Measurements from ENCODE around the gene PLCB1. TPM values are rescaled to one million over a fixed set of nuclear protein-coding genes. Genes with fewer than 3 reads are reported as not detected.
A peak's percentile ranks its signal among the peaks of the same experiment; 100 is the strongest.

The PLCB1 gene
- polyA plus RNA-seq, 12 donors: 7.4 to 17.8 (median 10.6) TPM; not detected in 1

DNA sequence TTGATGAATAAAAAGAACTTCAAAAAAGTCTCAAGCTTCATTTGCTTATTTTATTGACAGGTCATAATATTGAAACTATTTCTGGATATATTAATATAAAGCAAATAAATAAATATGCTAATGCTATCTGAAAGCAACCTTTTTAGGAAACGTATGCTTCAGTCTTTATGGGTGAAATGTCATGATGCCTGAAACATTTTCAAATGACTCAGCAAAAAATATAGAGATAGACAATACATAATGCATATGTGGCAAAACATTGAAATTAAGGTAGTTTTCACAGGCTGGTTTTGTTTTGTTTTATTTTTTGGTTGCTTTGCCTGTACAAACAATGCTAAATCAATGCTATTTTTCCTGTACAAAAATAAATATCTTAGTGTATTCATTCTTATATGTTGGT is 742.4 kb downstream of the PLCB1 start:
- no peak for DNase-seq

DNA sequence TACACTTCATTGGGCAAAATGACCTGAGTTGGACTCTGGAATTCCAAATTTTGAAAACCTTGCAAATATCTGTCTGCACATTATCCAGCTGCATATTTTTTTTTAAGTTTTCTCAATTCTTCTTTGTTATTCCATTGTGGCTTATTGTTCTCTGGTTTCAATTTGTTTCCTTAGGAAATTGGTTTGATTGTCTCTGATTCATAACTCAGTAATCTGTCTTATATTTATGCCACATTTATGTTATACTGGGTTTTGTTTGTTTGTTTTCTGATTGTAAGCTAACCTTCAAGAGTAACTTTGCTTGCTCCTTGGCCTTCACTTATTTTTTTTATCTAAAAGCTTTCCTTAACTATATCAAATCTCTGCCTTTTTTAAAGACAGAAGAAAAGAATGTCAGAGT is 743.5 kb downstream of the PLCB1 start:
- DNase-seq: no peak

DNA sequence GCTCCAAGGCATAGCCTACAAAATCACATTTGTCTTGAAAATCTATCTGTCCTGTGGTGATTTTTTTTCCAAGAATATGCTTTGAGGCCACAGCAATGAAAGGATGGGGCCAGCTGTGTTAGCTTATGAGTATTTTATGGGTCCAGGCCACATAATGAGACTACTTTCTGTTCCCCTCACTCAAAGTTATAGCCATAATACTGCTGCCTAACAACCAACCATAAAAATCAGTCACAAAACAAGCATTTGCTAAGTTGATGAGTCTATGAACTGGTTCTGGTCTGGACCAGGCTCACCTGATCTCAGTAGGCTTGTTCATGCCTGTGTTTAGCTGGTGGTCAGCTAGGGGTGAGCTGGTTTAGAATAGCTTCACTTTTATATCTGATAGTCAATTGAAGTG is 744.3 kb downstream of the PLCB1 start:
- DNase-seq: no peak

DNA sequence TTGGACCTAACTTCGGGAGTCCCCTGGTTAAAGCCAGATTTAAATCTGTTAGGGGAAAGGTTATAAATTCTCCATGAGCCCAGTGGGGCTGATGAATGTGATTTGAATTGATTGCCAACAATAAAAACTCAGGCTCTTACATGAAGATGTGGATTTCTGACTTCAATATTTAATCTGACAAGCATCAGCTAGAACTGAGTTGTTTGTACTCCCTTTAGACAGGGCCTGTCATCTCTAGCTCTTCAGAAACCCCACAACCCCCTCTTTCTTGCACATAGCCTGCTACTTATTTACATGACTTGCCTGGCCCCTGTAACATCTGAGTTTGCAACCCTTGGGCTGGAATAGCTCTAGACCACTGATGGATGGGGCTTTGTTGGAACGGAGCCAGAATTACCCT is 745.2 kb downstream of the PLCB1 start:
- DNase-seq: no peak

DNA sequence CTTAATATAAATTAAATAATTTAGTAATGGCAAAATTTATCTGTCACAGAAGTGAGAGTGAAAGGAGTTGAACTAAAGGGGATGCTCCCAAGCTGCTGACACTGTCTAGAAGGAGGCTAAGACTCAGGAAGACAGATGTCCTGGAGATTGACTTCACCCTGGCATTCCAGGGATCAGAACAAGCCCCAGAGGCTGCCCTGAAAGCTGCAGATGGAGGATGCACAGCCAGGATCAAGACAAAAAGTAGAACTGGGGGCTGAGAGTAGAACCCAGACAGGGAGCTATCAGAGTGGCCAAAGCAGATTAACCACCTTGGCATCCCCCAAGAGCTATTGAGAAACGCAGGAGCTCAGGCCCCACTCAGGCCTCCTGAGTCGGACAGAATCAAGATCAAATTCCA is 747.6 kb downstream of the PLCB1 start:
- no peak for DNase-seq

DNA sequence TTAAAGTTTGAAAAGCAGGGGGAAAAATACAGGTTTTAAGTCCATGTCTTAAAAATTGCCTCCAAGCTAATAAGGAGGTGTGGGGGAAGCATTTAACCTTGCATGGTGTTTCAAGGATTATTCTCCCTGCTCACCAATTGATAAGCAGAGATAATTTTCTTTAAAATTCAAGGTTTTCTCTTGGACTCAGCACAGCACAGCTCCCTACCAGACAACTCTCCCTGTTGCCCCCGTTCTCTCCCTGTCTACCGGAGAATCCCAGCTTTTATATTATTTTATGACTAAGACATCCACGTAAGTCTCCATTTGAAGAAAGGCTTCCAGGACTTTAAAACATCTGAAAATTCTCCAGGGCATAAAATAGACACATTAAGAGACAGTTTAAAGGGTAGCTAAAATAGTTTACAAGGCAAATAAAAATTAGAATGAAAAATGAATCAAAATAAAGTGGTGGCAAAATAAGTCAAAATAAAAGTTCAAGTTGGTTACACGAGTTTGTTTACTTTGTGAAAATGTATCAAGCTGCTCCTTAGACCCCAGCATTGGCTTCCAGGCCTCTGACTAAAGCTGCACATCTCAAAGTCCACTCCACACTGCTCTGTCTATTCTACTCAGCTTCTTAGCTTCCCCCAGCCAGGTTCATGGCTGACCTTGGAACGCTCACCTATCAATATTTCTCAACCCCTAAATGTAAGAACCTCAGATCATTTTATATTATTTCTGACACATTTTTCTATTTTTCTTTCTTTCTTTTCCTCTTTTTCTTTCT is 748.2 kb downstream of the PLCB1 start:
- DNase-seq: no peak

DNA sequence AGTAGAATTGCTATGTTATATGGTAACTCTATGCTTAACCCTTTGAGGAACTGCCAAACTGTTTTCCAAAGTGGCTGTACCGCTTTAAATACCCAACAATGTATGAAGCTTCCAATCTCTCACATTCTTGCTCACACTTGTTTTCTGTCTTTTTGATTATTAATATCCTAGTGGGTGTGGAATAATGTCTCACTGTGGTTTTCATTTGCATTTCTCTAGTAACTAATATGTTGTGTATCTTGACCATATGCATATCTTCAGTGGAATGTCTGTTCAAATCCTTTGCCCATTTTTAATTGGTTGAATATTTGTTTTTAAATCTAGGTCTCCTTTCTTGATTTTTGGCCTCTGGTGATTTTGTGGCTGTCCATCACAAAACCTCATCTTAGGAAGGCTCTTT is 759.0 kb downstream of the PLCB1 start:
- no peak for DNase-seq

DNA sequence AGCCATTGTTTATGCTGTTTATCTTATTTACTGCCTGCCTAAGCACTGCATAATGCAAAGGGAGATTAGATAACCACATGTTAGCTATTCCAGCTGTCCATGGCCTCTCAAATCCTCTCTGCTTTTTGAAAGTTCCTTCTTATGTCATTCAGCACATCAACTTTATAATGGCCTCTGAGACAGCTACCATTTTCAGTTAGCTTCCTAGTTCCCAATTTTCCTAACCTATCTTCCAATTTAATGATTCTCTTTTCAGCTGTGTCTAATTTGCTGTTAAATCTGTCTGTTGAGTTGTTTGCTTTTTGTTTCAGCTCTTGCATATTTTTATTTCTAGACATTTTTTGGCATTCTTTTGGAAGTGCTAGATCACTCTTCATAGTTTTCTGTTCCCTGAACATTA is 763.4 kb downstream of the PLCB1 start:
- DNase-seq: no peak

DNA sequence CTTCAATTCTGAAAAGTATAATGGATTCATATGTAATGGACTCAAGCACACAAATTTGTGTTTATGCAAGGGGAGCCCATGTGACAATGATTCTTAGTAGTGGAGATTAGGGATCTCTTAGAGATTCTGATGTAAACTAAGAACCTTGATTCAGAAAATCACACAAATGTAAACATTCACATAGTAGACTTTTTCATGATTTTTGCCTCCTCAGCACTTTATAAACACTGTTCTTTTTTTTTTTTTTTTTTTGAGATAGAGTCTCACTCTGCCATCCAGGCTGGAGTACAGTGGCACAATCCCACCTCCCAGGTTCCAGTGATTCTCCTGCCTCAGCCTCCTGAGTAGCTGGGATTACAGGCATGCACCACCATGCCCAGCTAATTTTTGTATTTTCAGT is 766.8 kb downstream of the PLCB1 start:
- DNase-seq: no peak

DNA sequence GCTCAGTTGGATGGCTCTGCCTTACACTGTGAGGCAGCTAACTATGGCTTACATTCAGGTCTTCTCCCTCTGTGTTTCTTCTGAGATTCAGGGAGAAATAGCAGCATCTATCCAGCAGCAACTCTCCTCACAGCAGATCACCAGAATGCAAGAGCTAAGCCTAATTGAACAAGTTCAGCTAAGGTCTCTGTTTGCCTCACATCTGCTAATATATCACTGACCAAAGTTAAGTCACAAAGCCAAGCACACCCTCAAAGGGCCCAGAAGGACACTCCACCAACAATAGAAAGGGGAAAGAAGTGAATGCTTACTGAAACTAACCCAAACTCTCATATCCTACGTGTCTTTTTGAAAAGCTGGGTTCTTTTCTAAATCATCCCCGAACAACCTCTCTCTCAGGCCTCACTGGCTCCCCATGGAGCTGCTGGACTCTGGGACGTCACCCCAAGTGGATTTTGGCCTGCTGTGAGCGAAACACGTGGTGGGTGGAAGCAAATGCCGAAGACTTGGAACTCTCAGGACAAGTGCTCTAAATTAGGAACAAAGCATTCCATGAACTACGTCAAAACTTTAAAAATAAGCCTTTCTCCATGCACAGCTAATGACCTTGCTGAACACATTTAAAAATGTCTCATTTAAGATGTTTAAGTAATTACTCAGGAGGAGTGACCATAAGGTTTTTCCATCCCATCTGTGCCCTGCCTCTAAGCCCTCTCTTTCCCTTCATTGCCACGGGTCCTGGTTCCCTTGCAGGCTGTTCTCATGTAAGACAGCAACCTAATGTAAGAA is 769.4 kb downstream of the PLCB1 start:
- DNase-seq: peak; percentile 13

DNA sequence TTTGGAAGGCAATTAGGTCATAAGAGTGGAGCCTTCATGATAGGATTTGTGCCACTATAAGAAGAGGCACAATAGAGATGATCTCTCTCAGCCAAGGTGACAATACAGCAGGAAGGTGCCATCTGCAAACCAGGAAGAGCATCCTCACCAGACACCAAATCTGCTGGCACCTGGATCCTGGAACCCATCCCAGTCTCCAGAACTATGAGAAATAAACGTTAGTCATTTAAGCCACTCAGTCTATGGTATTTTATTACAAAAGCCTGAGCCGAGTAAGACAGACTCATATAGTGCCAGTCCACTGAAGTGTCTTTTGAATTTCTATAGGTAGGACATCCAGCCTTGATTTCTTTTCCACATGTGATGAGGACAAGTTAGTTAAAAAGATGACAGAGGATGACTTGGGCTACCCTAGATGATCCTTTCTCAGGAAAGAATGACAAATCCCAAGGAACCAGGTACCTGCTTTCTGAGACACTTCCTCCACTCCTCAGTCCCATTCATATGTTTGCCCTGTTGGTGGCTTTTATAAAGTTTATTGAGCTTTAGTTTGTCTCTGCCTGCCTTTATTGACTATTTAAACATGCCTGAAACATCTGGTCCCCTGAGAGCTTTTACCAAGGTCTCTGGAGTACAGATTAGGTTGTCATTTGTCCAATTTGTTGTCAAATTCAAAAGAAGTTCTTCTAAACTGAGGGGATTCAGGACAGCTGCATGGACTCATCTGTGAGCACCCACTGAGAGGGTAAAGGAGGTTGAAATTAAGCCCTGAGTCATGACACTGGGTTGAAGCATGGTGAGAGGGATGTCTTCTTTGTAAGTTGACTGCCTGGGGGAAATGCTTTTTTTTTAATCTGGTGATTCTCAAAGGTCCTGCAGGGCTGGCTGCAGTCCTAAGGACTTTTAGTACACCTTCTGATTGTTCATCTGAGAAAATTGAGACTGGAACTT is 771.9 kb downstream of the PLCB1 start:
- DNase-seq: no peak

DNA sequence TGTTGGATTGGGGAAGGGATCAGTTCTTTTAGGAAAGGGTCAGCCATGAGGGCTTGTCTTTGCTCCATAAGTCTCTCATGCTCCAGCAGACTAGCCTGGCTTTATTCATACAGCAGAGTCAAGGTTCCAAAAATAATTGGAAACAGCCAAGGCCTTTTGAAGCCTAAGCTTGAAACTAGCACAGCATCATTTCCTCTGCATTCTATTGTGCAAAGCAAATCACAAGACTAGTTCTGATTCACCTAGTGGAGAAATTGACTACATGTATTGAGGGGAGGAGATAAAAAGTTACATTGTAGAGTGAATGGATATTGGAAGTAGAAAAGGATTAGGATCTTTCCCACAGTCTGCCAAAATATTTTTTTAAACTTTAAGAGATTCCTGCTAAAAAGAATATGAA is 777.5 kb downstream of the PLCB1 start:
- DNase-seq: no peak

DNA sequence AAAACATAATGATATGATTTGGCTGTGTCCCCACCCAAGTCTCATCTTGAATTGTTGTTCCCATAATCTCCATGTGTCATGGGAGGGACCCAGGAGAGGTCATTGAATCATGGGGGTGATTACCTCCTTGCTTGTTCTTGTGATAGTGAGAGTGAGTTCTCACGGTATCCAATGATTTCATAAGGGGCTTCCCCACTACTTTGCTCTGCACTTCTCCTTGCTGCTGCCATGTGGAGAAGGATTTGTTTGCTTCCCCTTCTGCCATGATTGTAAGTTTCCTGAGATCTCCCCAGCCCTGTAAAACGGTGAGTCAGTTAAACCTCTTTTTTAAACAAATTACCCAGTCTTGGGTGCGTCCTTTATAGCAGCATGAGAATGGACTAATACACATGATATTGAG is 780.0 kb downstream of the PLCB1 start:
- no peak for DNase-seq

DNA sequence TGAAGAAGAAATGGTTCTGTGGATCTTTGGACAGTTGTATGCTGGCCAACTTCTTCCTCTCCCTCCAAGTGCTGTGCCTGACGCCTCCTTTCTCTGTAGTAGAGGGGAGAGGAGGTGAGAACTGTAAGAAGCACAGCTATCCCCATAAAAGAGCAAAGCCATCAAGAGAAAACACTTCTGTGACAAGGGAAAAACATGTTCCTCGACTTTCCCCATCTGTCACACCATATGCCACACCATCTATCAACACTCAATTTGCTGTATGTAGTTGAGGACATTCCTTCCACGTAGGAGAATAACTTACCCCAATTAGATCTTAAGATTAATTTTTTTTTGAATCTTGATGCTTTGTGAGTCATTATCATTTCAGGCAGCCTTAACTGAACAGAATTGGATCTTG is 780.7 kb downstream of the PLCB1 start:
- no peak for DNase-seq

DNA sequence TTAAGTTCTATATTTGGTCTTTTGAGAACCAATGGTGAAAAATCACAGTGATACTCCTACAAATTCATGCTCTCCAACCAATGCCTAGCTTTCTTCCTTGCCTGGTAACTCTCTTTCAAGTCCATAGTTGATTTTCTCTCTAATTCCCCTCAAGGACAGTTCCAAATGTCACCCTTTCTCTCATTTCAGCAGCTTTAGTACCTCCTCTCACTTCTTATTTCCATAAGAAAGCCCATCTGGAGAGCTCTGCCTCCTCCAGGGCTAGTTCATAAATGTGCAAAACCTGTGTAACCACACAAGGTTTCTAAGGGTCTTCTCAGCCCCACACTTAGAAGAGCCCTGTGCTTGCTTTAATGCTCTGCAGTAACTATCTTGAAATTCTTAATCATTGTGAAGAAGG is 781.4 kb downstream of the PLCB1 start:
- no peak for DNase-seq

DNA sequence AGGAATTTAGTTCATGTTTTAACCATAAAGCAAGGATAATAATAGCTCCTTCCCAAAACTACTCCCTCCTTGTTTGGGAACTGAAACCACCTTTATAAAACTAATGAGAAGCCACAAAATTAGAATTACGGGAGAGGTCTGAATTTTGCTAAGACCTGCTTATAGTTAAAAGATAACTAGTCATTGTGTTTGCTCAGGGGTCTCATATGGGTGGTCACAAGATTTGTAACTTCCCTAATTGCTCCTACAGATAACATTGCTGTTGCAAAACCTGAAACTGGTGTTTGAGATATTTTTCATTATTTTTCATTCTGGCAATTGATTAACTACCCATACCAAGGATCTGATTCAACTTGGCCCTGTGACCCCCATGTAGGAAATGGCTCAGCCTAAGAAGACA is 782.4 kb downstream of the PLCB1 start:
- DNase-seq: no peak

DNA sequence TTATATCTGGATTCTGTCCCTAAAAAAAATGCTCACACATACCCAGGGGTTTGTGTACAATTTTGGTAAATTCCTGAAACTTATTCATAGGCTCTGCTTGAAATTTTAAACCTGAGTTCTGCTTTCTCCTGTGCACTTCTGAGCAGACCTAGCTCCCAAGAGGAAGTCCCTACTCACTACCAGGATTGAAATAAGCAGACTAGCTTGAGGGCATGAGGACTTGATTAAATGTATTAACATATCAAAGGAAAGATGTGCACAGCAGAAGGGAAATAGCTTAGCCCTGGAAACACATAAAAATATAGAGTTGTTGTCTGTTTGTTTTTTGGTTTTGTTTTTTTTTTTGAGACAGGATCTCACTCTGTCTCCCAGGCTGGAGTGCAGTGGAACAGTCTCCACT is 785.0 kb downstream of the PLCB1 start:
- no peak for DNase-seq

DNA sequence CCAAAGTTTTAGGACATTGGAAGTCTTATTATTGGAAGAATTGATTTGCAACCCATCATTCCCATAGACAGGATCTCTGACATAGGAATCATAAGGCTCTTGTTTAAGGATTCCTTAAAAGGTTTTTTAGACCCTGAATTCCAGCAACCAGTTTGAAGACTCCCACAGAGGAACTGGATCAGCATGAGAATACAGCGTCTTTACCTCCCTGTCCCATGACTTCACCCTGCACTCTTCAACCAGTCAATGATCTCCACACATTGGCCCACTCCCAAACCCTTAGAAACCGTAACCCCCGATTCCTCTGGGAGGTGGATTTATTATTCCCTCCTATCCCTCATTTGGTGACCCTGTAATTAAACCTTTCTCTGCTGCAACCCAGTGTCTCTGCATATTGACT is 786.1 kb downstream of the PLCB1 start:
- DNase-seq: no peak

DNA sequence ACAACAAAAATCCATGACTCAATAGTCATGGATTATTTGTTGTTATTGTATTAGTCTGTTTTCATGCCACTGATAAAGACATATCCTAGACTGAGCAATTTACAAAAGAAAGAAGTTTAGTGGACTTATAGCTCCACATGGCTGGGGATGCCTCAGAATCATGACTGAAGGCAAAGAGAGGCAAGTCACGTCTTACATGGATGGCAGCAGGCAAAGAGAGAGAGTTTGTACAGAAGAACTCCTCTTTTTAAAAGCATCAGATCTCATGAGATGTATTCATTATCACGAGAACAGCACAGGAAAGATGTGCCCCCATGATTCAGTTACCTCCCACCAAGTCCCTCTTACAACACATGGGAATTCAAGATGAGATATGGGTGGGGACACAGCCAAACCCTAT is 792.5 kb downstream of the PLCB1 start:
- DNase-seq: no peak

DNA sequence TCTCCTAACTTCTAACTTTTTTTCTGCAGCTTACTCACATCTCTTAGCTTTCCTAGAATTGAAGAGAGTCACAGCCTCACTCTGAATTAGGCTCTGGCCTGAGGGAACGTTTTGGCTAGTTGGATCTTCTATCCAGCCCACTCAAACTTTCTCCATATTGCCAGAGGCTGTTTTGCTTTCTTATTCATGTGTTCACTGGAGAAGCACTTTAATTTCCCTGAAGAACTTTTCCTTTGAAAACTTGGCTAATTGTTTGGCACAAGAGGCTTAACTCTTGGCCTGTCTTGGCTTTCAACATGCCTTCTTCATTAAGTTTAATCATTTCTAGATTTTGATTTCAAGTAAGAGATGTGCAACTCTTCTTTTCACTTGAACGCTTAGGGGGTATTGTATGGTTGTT is 798.7 kb downstream of the PLCB1 start:
- no peak for DNase-seq

DNA sequence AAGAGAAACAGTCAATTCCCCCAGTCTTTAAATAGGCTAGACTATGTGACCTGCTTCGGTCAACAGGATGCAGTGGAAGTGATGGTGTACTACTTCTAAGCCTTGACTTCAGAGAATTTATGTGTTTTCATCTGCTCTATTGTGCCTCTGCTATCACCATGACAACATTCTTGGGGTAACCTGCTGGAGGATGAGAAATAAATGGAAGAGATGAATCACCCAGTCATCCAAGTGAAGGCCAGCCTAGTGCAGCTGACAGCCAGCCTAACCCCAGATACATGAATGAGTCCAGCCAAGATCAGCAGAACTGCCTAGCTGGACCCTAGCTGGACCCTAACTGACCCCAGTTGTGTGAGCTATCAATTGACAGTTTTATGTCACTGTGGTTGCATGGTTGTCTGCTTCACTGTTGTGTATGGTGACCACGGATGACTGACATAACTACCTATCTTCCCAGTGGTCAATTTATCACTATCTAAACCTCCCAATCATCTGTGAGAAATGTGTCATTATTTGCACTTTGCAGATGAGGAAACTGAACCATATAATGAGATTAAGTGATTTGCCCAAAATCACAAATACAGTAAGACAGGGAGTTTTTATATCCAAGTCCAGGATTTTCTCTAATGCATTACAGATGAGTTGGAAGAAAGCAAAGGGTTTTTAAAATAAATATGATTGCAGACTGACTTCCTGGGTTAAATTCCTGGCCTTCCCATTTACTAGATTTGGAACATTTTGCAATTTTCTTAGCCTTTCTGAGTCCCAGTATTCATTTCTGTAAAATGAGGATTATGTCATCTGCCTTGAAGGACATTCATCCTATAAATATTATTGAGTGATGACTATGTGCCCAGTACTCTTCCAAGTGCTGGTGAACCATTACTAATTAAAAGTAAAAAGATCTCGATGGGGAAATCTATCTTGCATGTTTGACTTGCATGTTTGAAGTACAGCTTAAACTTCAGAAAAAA is 800.4 kb downstream of the PLCB1 start:
- DNase-seq: peak; percentile 69

All from muscle of arm (tissue), 12 donors.